H1 (cell line): ENCODE data around the gene CCS. TPM values are rescaled to one million over a fixed set of nuclear protein-coding genes. Genes with fewer than 3 reads are reported as not detected.
"Not testable (repeated sequence)": the region's sequence is repeated elsewhere in the genome, so short reads cannot be mapped to it uniquely, and the experiment has no call there.

Source experiments
- CTCF ChIA-PET: fragments of 300-600 bp; sonication (Branson Sonifier 250); formaldehyde crosslinking; loops from one replicate; lab custom pipeline; 2021; ENCODE audit not compliant: partially characterized antibody; lab: Charles Lee
- POLR2A ChIA-PET: fragments of 300-600 bp; sonication (Branson Sonifier 250); formaldehyde crosslinking; loops from one replicate; lab custom pipeline; 2021; ENCODE audit warnings: inconsistent platforms; ENCODE audit not compliant: partially characterized antibody; lab: Charles Lee
- DNase-seq, 2 experiments: peaks; one replicate each; pipeline versions ENCODE4 v3.0.0 to v3.0.0-alpha.2; 2010 to 2022; ENCODE audit warnings: low spot score in 2 of 2, low read depth in 1 of 2, mixed read lengths in 1 of 2
- FAIRE-seq: peaks from 2 replicates; lab custom pipeline; 2011; peaks lifted over from hg19 to GRCh38; lab: Jason Lieb, UNC
- H2AFZ ChIP-seq: 2 replicates; pipeline ENCODE4 v1.8.1; 2012; ENCODE audit warnings: low read length, inconsistent platforms
- H2AK5ac ChIP-seq: 2 replicates; pipeline ENCODE4 v1.6.1; 2013; ENCODE audit warnings: low read depth, low read length
- H2BK120ac ChIP-seq: replicated peaks from 2 replicates; pipeline ENCODE3; 2013; ENCODE audit warnings: low read depth, low read length, inconsistent platforms
- H2BK12ac ChIP-seq: 2 replicates; pipeline ENCODE4 v1.6.1; 2013; ENCODE audit warnings: low read depth, low read length
- H2BK15ac ChIP-seq: 2 replicates; pipeline ENCODE4 v1.6.1; 2013; ENCODE audit warnings: low read length
- H2BK20ac ChIP-seq: 2 replicates; pipeline ENCODE4 v1.6.1; 2013; ENCODE audit warnings: low read length
- H2BK5ac ChIP-seq: 2 replicates; pipeline ENCODE4 v1.6.1; 2013; ENCODE audit warnings: low read depth, low read length
- H3K14ac ChIP-seq: 2 replicates; pipeline ENCODE4 v1.6.1; 2013; ENCODE audit warnings: inconsistent platforms; ENCODE audit not compliant: insufficient read length
- H3K18ac ChIP-seq: 2 replicates; pipeline ENCODE4 v1.6.1; 2013; ENCODE audit warnings: low read length; ENCODE audit errors: extremely low read depth
- H3K23ac ChIP-seq: 2 replicates; pipeline ENCODE4 v1.6.1; 2013; ENCODE audit warnings: inconsistent platforms; ENCODE audit not compliant: insufficient read length
- H3K23me2 ChIP-seq: 2 replicates; pipeline ENCODE4 v1.6.1; 2013; ENCODE audit warnings: low read depth, low read length
- H3K27ac ChIP-seq: 2 replicates; pipeline ENCODE4 v1.6.1; 2011; ENCODE audit warnings: low read depth, low read length, inconsistent platforms
- H3K27me3 ChIP-seq, 4 experiments: replicated peaks in 1 of 4; 1 replicate in 1 of 4; 2 replicates in 3 of 4; pipeline versions ENCODE4 v1.6.1 to v1.8.1; 2011 to 2013; ENCODE audit warnings: low read length in 3 of 4, mild to moderate bottlenecking in 3 of 4, inconsistent platforms in 2 of 4, mixed read lengths in 2 of 4, moderate library complexity in 1 of 4; ENCODE audit not compliant: control insufficient read depth in 3 of 4, insufficient read depth in 3 of 4; ENCODE audit errors: extremely low read depth in 1 of 4
- H3K36me3 ChIP-seq, 4 experiments: 2 replicates each; pipeline versions ENCODE4 v1.6.1 to v1.8.1; 2011 to 2013; ENCODE audit warnings: mild to moderate bottlenecking in 4 of 4, low read length in 3 of 4, moderate library complexity in 2 of 4, control low read depth in 1 of 4, inconsistent platforms in 1 of 4; ENCODE audit not compliant: insufficient read depth in 4 of 4, control insufficient read depth in 2 of 4
- H3K4ac ChIP-seq: replicated peaks from 2 replicates; pipeline ENCODE3; 2013; ENCODE audit warnings: low read length, low read depth, mixed read lengths, inconsistent platforms; ENCODE audit not compliant: insufficient read length
- H3K4me1 ChIP-seq, 4 experiments: replicated peaks in 1 of 4; 1 replicate in 1 of 4; 2 replicates in 3 of 4; pipeline versions ENCODE4 v1.6.1 to v1.8.1; 2011 to 2013; ENCODE audit warnings: low read length in 3 of 4, inconsistent platforms in 2 of 4, mixed read lengths in 1 of 4; ENCODE audit not compliant: insufficient read depth in 4 of 4, control insufficient read depth in 3 of 4
- H3K4me2 ChIP-seq, 2 experiments: 2 replicates each; pipeline versions ENCODE4 v1.6.1 to v1.8.1; 2011 to 2013; ENCODE audit warnings: low read depth in 2 of 2, low read length in 2 of 2, control low read depth in 1 of 2, inconsistent platforms in 1 of 2, mild to moderate bottlenecking in 1 of 2; ENCODE audit not compliant: insufficient read depth in 1 of 2
- H3K4me3 ChIP-seq, 4 experiments: fragments of 200-600, 300-600 bp in 1 of 4; sonication (generic), shearing (Covaris generic), sonication (Bioruptor Twin) in 1 of 4; 2 replicates each; pipeline versions ENCODE4 v1.5.1 to v1.8.1; 2011 to 2016; ENCODE audit warnings: low read length in 4 of 4, low read depth in 3 of 4, control low read depth in 2 of 4, inconsistent platforms in 2 of 4, mild to moderate bottlenecking in 2 of 4, mixed read lengths in 1 of 4, moderate library complexity in 1 of 4; ENCODE audit not compliant: insufficient read depth in 2 of 4; ENCODE audit errors: extremely low read depth in 1 of 4
- H3K56ac ChIP-seq: replicated peaks from 2 replicates; pipeline ENCODE3; 2013; ENCODE audit warnings: low read depth, mild to moderate bottlenecking, mixed read lengths, low read length, inconsistent platforms; ENCODE audit not compliant: insufficient read length
- H3K79me1 ChIP-seq: 2 replicates; pipeline ENCODE4 v1.6.1; 2013; ENCODE audit warnings: low read depth, low read length, control low read depth
- H3K79me2 ChIP-seq, 2 experiments: 2 replicates each; pipeline versions ENCODE4 v1.6.1 to v1.8.1; 2012 to 2013; ENCODE audit warnings: low read length in 2 of 2, mild to moderate bottlenecking in 2 of 2, inconsistent platforms in 1 of 2; ENCODE audit not compliant: insufficient read depth in 2 of 2, control insufficient read depth in 1 of 2
- H3K9ac ChIP-seq, 4 experiments: replicated peaks in 1 of 4; 1 replicate in 1 of 4; 2 replicates in 3 of 4; pipeline versions ENCODE4 v1.6.1 to v1.8.1; 2011 to 2013; ENCODE audit warnings: low read depth in 3 of 4, low read length in 3 of 4, control low read depth in 2 of 4, mild to moderate bottlenecking in 2 of 4, moderate library complexity in 2 of 4, inconsistent platforms in 1 of 4; ENCODE audit errors: extremely low read depth in 1 of 4
- H3K9me3 ChIP-seq, 2 experiments: 2 replicates each; pipeline versions ENCODE4 v1.6.1 to v1.8.1; 2012 to 2013; ENCODE audit warnings: mild to moderate bottlenecking in 2 of 2, moderate library complexity in 2 of 2, control low read depth in 1 of 2, inconsistent platforms in 1 of 2, low read depth in 1 of 2, low read length in 1 of 2, mixed read lengths in 1 of 2; ENCODE audit not compliant: insufficient read depth in 2 of 2
- H4K20me1 ChIP-seq, 2 experiments: replicated peaks in 1 of 2; 2 replicates each; pipeline versions ENCODE3 to v1.8.1; 2011 to 2013; ENCODE audit warnings: inconsistent platforms in 2 of 2, low read length in 2 of 2, mild to moderate bottlenecking in 1 of 2; ENCODE audit not compliant: insufficient read depth in 2 of 2, control insufficient read depth in 1 of 2
- H4K5ac ChIP-seq: 2 replicates; pipeline ENCODE4 v1.6.1; 2013; ENCODE audit warnings: low read length, low read depth, mixed read lengths, inconsistent platforms; ENCODE audit not compliant: insufficient read length
- H4K8ac ChIP-seq: 2 replicates; pipeline ENCODE4 v1.8.0; 2013; ENCODE audit warnings: mild to moderate bottlenecking, moderate library complexity, low read length, inconsistent platforms; ENCODE audit not compliant: insufficient read depth; ENCODE audit errors: extremely low read depth
- H4K91ac ChIP-seq: replicated peaks from 2 replicates; pipeline ENCODE3; 2013; ENCODE audit warnings: low read length, mixed read lengths, inconsistent platforms; ENCODE audit not compliant: insufficient read length
- POLR2A ChIP-seq, 2 experiments: IDR thresholded peaks; 1 replicate in 1 of 2; 2 replicates in 1 of 2; pipeline ENCODE4 v1.6.1; 2011; ENCODE audit warnings: low read depth in 2 of 2, low read length in 2 of 2, mild to moderate bottlenecking in 2 of 2; ENCODE audit errors: control extremely low read depth in 1 of 2
- POLR2AphosphoS5 ChIP-seq: IDR thresholded peaks from 2 replicates; pipeline ENCODE4 v1.6.1; 2011; ENCODE audit warnings: low read depth, low read length
- WGBS, 2 experiments: shearing (Covaris generic) in 1 of 2; methylation state at CpG; one replicate each; pipeline versions ENCODE4 v1.1.6 to v1.1.7; 2013 to 2015; ENCODE audit warnings: low lambda C conversion rate in 2 of 2, mixed read lengths in 2 of 2, inconsistent platforms in 1 of 2, low coverage in 1 of 2, missing lambda C conversion rate in 1 of 2; ENCODE audit not compliant: insufficient replicate concordance in 2 of 2, insufficient coverage in 1 of 2, insufficient read length in 1 of 2; ENCODE audit errors: extremely low coverage in 1 of 2, missing lambda C conversion rate in 1 of 2; 5-methylcytosine and 5-hydroxymethylcytosine counted together
- polyA plus RNA-seq, 7 experiments: library from polyadenylated mRNA; depleted of rRNA in 3 of 7; stranded (reverse) in 5 of 7; unstranded in 2 of 7; fragments of >200 nt in 5 of 7; fragments of 200-250 nt in 2 of 7; gene quantifications; 1 replicate in 5 of 7; 2 replicates in 1 of 7; 4 replicates in 1 of 7; pipeline versions ENCODE4 v1.2.1 to v1.2.3, GENCODE V29; 2011 to 2013; ENCODE audit warnings: missing spikeins in 2 of 7, mixed read lengths in 2 of 7
- total RNA-seq: library from RNA; stranded (reverse); fragmentation: NEBNext Ultra II Directional; extraction: Animal tissue kit (Norgen Biotek cat#: 25700); gene quantifications from 2 replicates; pipeline ENCODE4 v1.2.1, GENCODE V29; 2021

The CCS gene
- total and polyA plus RNA-seq, 2 of the 8 experiments (the other 6 are each of a cell fraction or from before 2014, with no cell fraction given), result 37.1 to 37.7 TPM

GRCh38 chr11:66639814-66640340 lies 46.9 kb downstream of the CCS start:
- Histone ChIP-seq H3K9ac (peak overlapping the region in 1 of 4 experiments; percentile 36; a peak in 1 of 7 replicates), H3K4me1 (peaks cover 0 to 24% (median 15%) of the 10 kb centered on the region in 4 experiments; a peak in 5 of 7 replicates), H3K36me3 (peaks cover 28 to 57% (median 44%) of the 10 kb centered on the region in 4 experiments), H3K79me2 (peaks cover 58 to 78% of the 10 kb centered on the region in 2 experiments), H3K23me2 (peaks cover 10% of the 10 kb centered on the region), H3K4me3 (peak overlapping the region; percentile 84 to 98 (median 94); a peak in 7 of 8 replicates), H3K4me2 (peak overlapping the region; percentile 65 to 67), H4K20me1 (peaks cover 38 to 47% of the 10 kb centered on the region in 2 experiments)
- H3K56ac ChIP-seq, CTCF ChIA-PET, H3K23ac ChIP-seq, H3K27me3 ChIP-seq, FAIRE-seq, H3K14ac ChIP-seq, H3K27ac ChIP-seq, H2BK5ac ChIP-seq, H2AFZ ChIP-seq, DNase-seq, H3K9me3 ChIP-seq, H2BK15ac ChIP-seq, H2BK120ac ChIP-seq, H4K91ac ChIP-seq, H2BK12ac ChIP-seq, H3K79me1 ChIP-seq, H3K4ac ChIP-seq, H4K5ac ChIP-seq, H3K18ac ChIP-seq, H4K8ac ChIP-seq, H2AK5ac ChIP-seq, H2BK20ac ChIP-seq: not testable (repeated sequence)
- 91% methylated on average over 10 of the region's 10 CpGs; no CpG with 5 or more reads in 1 of the 2 experiments for WGBS, 2 experiments
- POLR2A ChIA-PET, result interaction anchor here (1.3 to 66.2 kb wide), 8 partner anchors 3 to 107 kb away, joined by 3 to 2165 read pairs (median 30); partner anchors contain the start of genes ACTN3, CCDC87, CCS and CTSF
- peak in 1 of 2 experiments; percentile 39; a peak in 1 of 3 replicates for TF ChIP-seq POLR2A (IDR thresholded peaks at IDR 0.05; ENCODE audit: control extremely low read depth in 1 of 2, low read depth in 2 of 2, low read length in 2 of 2)
- 0 out of 2 replicates have a peak, but pooled peaks have one; percentile 22 for TF ChIP-seq POLR2AphosphoS5
